ENCODE results near the gene SYMPK.
"Not testable (repeated sequence)": the region's sequence is repeated elsewhere in the genome, so short reads cannot be mapped to it uniquely, and the experiment has no call there.

SYMPK gene

DNA sequence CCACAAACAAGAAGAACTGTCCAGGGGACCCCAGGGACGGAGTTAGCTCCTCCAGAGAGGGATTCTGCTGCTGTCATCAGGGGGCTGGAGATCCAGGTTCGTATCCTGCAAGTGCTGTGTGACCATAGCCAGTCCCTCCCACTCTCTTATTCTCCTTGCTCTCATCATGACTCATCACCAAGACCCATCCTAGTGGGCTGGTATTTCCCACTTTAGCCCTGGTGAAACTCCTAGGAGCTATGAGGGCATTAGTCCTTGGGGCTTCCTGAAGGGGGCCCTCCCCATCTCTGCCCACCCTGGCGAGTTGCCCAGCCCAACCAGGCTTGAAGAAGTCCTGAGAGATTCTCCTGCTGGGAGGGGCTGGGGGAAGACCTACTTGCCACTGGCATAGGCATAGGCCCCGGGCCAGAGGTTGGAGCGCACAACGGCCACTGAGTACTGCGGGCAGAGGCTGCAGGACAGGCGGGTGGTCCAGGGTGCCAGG, 62.8 kb downstream of the SYMPK start:
- DNase-seq = no peak

GRCh38 chr19:45799541-45799940, 63.4 kb downstream of the SYMPK start:
- not testable (repeated sequence) for DNase-seq

DNA sequence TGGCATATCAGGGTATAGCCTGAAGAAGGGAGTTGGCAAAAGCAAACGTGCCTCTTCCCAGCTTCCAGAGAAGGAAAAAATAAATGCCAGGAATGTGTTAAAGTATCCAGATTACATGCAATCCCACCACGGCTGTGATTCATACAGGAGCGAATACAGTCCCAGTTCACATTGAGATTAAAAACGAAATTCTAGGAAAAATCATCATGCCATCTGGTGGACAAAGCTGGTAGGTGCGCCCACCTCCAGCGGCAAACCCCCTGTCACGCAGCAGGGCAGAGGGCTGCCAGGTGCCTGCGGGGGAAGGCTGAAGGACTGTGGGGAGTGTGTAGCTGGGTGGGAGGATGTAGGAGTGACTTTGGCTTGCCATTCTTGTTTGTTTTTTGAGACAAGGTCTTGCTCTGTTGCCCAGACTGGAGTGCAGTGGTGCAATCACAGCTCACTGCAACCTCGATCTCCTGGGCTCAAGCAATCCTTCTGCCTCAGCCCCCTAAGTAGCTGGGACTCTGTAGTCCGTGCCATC, 63.9 kb downstream of the SYMPK start:
- peak in 1 of 2 experiments; percentile 52 for DNase-seq

DNA sequence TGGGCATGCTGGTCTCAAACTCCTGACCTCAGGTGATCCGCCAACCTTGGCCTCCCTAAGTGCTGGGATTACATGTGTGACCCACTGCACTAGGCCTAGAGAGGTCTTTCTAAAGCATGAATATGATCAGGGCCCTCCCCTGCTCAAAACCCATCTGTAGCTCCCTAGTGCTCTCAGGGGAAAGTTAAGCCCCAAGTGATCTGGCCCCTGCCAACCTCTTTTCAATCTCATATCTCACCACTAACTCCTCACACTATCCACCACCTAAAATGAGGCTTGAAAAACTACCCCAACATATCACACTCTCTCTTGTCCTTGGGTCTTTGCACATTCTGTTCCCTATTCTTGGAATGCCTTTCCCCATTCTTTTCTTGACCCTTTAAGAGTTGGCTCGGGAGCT, 68.3 kb downstream of the SYMPK start:
- no peak for DNase-seq

DNA sequence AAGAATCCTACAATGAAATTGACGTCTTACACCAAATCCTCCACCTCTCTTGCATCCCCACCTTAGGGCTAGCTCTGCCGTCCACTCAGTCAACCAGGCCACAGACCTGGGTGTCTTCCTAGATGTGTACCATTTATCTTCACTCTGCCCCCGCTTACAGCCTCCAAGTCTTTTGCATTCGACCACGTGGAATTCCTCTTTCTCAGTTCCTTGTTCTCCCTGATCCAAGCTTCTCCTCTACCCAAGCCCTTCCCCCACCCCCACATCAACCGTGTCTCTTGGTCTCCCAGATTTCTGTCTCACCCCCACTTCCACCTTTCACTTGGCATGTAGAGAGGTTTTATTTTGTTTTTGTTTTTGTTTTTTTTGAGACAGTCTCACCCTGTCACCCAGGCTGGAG, 69.1 kb downstream of the SYMPK start:
- DNase-seq = no peak

GRCh38 chr19:45793178-45793564, 69.8 kb downstream of the SYMPK start:
- DNase-seq = no peak

- DNase-seq = peak; percentile 94 to 96
These were observed 70.3 kb downstream of the SYMPK start, which contains the start of gene DMWD for GRCh38 chr19:45792470-45793177. DMWD (minus strand) TSS chr19:45792845; CDS start chr19:45792756, 89 bp downstream.

GRCh38 chr19:45791744-45792469, 71.0 kb downstream of the SYMPK start:
- no peak for DNase-seq

- no peak for DNase-seq
These were observed 72.0 kb downstream of the SYMPK start for GRCh38 chr19:45790942-45791341.

DNA sequence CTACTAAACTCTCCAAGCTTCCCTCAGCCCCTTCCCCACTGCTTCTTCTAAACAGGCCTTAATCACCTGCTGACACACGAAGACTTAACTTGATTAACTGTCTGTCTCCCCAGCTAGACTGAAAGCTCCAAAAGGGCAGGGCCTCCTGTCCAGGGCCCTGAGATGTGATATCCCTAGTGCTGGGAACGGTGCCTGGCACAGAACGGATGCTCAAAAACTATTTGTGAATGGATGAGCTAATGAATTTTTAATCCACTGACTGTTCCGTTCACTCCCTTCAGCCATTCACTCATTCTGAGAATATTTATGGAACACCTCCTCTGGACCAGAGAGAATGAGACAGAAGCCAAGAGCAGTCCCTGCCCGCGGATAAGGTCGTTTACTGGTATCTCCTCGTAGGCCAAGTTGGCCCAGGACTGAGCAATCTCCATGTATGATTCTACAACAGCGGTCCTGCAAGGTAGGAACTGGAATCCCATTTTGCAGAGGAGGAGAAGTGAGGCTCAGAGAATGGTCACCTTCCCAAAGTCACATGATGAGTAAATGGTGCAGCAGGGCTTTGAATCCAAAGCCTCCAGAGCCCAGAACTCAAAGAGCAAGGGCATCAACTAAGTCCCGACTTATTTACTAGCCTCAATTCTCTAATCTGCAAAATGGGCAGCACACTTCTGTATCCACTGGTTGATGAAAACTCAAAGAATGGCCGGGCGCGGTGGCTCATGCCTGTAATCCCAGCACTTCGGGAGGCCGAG, 73.7 kb downstream of the SYMPK start:
- no peak for DNase-seq

DNA sequence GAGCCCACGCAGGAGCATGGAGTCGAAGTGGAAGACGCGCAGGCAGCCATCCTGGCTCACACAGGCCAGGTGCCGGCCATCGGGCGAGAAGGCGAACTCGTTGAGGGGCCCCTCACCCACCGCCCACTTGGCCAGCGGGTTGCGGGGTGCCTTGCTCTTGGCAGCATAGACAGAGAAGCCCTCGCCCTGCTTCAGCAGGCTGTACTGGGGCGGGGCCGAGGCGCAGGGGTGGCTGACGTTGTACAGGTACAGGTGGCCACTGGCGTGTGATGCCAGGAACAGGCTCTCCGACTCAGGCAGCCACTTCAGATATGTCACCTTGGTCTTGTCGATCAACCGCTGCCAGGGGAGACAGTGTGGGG, 76.4 kb downstream of the SYMPK start:
- DNase-seq = no peak

DNA sequence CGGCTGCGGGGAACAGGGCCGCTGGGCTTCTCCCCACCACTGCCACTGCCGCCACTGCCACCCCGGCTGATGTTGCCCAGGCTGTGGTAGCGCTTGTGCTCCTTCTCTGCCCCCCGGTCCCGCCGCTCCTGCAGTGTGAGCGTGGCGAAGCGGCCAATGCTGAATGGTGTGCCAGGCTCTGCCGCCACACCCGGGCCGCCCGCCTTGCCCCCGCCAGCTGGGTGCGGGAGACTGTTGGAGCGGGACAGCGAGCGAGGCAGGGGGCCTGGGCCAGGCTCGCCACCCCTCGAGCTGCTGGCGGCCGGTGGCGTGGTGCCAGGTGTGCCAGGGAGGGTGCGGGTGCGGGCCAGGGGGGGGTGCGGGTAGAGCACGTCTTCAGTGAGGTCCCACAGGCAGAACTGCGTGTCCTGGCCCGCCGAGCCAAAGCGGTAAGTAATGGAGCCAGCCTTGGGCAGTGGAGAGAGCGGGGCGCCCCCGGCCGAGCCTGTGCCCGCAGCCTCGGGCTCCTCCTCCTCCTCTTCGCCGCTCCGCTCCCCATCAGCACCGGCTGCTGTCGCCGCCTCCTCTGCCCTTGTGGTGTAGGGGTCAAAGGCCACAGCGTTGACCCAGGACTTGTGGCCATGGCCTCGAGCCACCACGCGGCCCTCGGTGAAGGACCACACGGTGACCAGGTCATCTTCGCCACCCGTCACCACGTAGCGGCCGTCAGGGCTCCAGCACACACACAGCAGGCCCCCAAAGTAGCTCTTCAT, 77.0 kb downstream of the SYMPK start:
- DNase-seq = no peak

- peak; percentile 18 to 60 for DNase-seq
These were observed 77.8 kb downstream of the SYMPK start for GRCh38 chr19:45785097-45785496.

- no peak for DNase-seq
These were observed 78.9 kb downstream of the SYMPK start for GRCh38 chr19:45784096-45784495.

DNA sequence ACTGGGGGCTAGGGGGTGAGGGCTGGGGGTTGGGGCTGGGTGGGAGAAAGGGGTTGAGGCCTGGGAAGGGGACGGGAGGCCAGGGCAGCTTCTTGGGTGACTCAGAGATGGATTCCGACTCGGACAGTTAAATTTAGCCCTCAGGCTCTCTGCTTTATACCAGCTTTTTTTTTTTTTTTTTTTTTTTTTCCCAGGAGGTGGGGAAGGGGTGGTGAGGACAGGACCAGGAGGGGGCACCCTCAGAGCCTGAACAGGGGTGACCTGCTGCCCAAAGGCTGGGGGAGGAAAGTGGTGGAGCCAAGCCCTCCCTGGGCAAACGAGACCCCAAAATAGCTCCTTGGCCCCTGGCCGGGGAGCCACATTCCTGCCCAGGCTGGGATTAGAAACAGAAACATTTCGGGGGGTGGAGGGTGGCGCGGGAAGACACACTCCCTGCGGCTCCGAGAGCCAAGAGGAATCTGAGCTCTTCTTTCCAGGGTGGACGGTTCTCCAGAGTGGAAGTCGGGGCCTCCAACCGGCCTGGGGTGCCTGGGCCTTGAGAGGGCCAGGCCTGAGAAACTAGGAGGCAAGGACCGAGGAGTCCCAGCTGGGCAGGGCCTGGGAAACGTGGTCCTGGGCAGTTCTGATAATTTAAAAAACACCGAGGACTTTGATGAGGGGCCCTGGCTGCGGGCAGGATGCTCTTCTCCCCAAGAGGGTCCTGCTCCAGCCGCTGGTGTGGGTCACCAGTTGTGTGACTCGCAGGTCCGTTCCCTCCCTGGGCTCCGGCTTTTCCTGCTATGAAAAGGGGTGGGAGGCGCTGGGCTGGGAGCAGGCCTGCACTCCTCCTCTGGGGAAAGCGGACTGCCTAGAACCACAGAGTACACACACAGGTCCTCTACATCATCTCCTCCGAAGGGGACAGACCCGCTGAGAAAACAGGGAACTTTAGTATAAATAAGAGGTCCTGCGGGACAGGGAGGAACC, 79.8 kb downstream of the SYMPK start:
- DNase-seq = no peak

DNA sequence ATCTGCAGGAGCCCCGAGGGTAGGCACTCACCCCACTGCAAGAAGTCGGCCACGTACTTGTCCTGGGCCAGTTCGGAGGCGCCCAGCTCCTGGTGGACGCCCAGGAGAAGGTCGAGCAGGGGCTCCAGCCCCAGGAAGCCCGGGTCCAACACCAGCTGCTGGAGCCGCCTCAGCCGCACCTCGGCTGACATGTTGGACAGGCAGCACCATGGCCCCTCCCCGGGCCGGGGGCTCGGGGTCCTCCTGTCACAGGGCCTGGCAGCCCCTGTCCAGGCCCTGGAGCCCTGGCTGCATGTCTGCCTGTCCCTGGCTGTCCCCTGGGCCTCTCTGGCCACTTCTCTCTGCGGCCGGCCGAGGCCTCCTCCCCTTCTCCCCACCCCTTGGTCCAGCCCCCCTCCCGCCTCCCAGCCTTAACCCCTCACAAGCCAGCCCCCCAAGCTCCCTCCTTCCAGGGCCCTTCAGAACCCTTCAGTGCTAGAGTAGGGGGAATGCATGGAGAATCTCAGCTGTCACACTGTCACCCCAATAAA, 80.7 kb downstream of the SYMPK start, which contains the start of gene DMPK:
Gene DMPK, minus strand, starts transcription at position 329 of the 530 bp plus-strand sequence. Its CDS starts 138 bp downstream, at position 191.
- no peak for DNase-seq

- peak in 1 of 2 experiments; percentile 42 for DNase-seq
These were observed 81.5 kb downstream of the SYMPK start for GRCh38 chr19:45781214-45782161.

DNA sequence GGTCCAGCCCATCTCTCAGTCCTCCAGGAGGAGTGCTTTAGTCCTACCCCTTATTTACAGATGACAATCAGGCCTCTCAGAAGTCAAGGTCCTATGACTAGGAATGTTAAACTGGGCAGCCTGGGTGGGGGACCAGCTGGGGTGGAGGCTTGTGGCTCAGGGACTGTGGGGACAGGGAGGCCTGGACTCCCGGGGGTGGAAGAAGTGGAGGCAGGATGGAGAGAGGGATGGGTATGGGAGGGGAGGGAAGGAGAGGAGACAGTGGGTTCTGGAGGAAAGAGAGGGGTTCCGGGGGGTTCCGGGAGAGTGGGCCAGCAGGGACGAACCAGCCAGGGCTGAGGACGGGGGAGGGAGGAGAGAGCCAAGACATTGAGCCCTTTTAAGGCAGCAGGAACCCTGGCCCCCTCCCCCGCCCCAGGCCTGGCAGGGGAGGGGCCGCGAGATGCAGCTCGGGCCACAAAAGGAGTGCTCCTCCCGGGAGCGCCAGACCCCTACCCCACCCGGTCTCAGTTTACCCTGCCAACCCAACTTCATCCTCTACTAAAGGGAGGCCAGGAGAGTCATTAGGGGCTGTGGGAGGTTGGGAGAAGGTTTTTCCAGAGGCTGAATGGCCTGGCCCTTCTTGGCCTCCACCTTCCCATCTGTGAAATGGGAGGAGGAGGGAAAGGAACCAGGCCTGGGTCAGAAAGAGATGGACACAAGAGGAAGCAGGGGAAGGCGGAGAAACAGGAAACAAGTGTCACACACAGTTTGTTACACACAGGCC, 82.3 kb downstream of the SYMPK start:
- no peak for DNase-seq

DNA sequence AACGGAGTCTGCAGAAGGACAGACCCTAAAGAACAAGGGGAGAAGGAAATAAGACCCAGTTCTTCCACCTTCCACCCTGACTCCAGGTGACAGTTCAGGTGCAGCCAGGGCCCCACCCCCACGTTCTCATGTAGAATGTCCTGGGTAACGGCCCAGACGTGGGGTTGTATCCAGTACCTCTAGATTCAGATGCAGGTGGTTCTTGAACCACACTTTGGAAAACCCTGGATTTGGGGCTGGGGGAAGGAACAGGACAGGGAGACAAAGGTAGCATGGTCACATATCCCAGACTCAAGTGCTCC, 82.8 kb downstream of the SYMPK start:
- DNase-seq = no peak
